ENCODE measurements around the gene SIVA1. TPM values are rescaled to one million over a fixed set of nuclear protein-coding genes. Genes with fewer than 3 reads are reported as not detected.

The SIVA1 gene
- total and polyA plus RNA-seq, 4 donors = 67.5 to 212 (median 128) TPM

DNA sequence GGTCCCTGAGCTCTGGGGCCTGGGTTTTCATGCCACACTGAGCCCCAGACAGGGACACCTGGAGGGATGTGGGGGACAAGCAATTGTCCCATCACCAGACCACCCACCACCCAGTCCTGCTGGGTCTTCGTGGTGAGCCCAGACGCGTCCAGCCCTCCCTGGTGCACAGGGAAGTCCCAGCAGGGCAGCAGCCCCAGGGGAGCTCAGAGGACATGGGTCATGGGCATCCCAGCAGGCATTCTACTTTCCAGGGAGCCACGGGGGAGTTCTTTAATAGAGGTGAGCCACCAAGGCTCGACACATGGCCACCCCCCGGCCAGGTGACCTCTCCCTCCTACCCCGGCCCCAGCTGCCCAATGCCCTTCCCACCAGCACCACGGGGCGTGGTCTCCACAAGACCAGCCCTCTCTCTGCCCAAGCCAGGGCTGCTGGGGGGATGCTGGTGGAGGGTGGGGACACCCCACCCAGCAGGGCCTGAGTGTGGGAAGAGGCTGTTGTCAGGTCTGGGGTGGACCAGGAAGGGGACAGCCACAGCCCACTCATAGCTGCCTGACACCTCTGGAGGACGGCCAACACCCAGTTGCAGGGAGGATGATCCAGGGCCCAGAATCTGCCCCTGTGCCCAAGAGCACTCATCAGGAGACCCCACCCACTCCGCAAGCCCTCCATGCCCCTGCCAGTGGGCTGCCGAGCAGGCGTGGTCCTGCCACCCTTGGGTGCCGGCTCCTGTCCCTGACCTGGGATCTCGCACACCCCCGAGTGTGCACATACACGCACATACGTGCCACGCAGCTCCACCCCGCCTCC, 28.5 kb downstream of the SIVA1 start:
- ATAC-seq (ENCODE audit: insufficient read depth, low FRiP score) (no peak), DNase-seq (no peak)
- Histone ChIP-seq H3K4me3 (no peak overlapping the region), H3K4me1 (ENCODE audit: control insufficient read depth in 5 of 5, insufficient read depth in 5 of 5, low read length in 5 of 5) (peaks cover 0 to 27% (median 12%) of the 10 kb centered on the region in 5 donors), H3K9ac (ENCODE audit: insufficient read depth in 1 of 2, low read length in 2 of 2) (no peak overlapping the region), H3K27ac (ENCODE audit: low read depth in 1 of 2, low read length in 1 of 2) (no peak overlapping the region), H3K9me3 (ENCODE audit: control insufficient read depth in 4 of 4, insufficient read depth in 3 of 4, low read length in 3 of 4) (no peaks in the 10 kb centered on the region), H3K36me3 (ENCODE audit: control insufficient read depth in 4 of 4, insufficient read depth in 4 of 4, low read length in 4 of 4) (peaks cover 0 to 59% (median 5%) of the 10 kb centered on the region in 4 donors), H3K27me3 (ENCODE audit: control insufficient read depth in 3 of 3, insufficient read depth in 3 of 3, low read length in 2 of 3) (no peaks in the 10 kb centered on the region)
- WGBS, 2 donors = 89 to 92% methylated on average over 20 of the region's 20 CpGs
- no peak for TF ChIP-seq CTCF (IDR thresholded peaks at IDR 0.05; ENCODE audit: control extremely low read depth, extremely low read depth)

DNA sequence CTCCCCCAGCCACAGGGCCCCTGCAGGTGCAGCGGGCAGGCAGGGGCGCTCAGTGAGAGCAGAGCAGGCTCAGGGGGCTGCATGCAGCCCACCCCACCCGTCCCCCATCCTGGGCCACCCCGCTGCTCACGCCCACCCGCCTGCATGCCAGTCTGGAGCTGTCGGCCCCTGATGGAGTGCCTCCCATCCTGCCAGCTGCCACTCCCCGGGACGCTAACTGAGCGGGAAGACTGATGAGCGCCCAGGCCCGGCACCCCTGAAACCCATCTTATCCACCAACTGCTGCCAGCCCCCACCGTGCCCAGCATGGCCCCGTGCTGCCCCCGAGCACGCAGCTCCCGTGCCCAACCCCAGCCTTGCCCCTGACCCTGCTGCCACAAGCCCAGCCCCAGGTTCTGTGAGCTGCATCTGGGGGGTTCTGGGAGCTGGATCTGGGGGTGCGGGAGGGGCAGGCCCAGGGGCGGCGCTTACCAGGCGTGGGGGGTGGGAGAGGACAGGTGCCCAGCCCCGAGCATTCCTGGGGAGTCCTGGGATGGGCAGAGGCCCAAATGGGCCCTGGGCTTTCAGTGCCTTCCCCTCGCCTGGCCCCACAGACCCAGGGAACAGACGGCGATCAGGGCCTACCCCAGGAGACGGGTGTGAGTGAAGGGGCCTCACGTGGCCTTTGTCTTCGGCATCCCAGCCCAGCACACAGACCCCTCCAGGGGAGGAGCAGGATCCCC, 29.3 kb downstream of the SIVA1 start:
- no peak overlapping the region for H3K9ac ChIP-seq (ENCODE audit: insufficient read depth in 1 of 2, low read length in 2 of 2)
- no peaks in the 10 kb centered on the region for H3K27me3 ChIP-seq (ENCODE audit: control insufficient read depth in 3 of 3, insufficient read depth in 3 of 3, low read length in 2 of 3)
- no peaks in the 10 kb centered on the region for H3K9me3 ChIP-seq (ENCODE audit: control insufficient read depth in 4 of 4, insufficient read depth in 3 of 4, low read length in 3 of 4)
- 93% methylated on average over 21 to 28 of the region's 28 CpGs for WGBS, 2 donors
- ATAC-seq (ENCODE audit: insufficient read depth, low FRiP score) = no peak
- peaks cover 0 to 58% (median 4%) of the 10 kb centered on the region in 4 donors for H3K36me3 ChIP-seq (ENCODE audit: control insufficient read depth in 4 of 4, insufficient read depth in 4 of 4, low read length in 4 of 4)
- H3K27ac ChIP-seq (ENCODE audit: low read depth in 1 of 2, low read length in 1 of 2) = no peak overlapping the region
- no peak for DNase-seq
- no peak overlapping the region for H3K4me3 ChIP-seq
- H3K4me1 ChIP-seq (ENCODE audit: control insufficient read depth in 5 of 5, insufficient read depth in 5 of 5, low read length in 5 of 5) = peaks cover 0 to 31% (median 20%) of the 10 kb centered on the region in 5 donors
- TF ChIP-seq CTCF (IDR thresholded peaks at IDR 0.05; ENCODE audit: control extremely low read depth, extremely low read depth) = no peak

GRCh38 chr14:104782808-104783139, 29.8 kb downstream of the SIVA1 start:
- no peak overlapping the region for H3K9ac ChIP-seq (ENCODE audit: insufficient read depth in 1 of 2, low read length in 2 of 2)
- no peak for ATAC-seq (ENCODE audit: insufficient read depth, low FRiP score)
- H3K27ac ChIP-seq (ENCODE audit: low read depth in 1 of 2, low read length in 1 of 2) = no peak overlapping the region
- peaks cover 0 to 31% (median 24%) of the 10 kb centered on the region in 5 donors for H3K4me1 ChIP-seq (ENCODE audit: control insufficient read depth in 5 of 5, insufficient read depth in 5 of 5, low read length in 5 of 5)
- H3K9me3 ChIP-seq (ENCODE audit: control insufficient read depth in 4 of 4, insufficient read depth in 3 of 4, low read length in 3 of 4) = no peaks in the 10 kb centered on the region
- H3K27me3 ChIP-seq (ENCODE audit: control insufficient read depth in 3 of 3, insufficient read depth in 3 of 3, low read length in 2 of 3) = no peaks in the 10 kb centered on the region
- WGBS, 2 donors = 80 to 87% methylated on average over 10 to 13 of the region's 13 CpGs
- H3K4me3 ChIP-seq = no peak overlapping the region
- TF ChIP-seq CTCF (IDR thresholded peaks at IDR 0.05; ENCODE audit: control extremely low read depth, extremely low read depth) = no peak
- H3K36me3 ChIP-seq (ENCODE audit: control insufficient read depth in 4 of 4, insufficient read depth in 4 of 4, low read length in 4 of 4) = peaks cover 0 to 54% (median 1%) of the 10 kb centered on the region in 4 donors
- no peak for DNase-seq
